Left renal cortex interstitium (tissue), 4 donors: ENCODE data around the gene EFS. TPM values are rescaled to one million over a fixed set of nuclear protein-coding genes. Genes with fewer than 3 reads are reported as not detected.

Source experiments
- DNase-seq, 4 donors: peaks; one replicate each; pipeline ENCODE4 v3.0.0-alpha.2; 2013; ENCODE audit warnings: low read depth in 4 of 4, low spot score in 2 of 4, missing footprints in 1 of 4
- polyA plus RNA-seq, 4 donors: library from polyadenylated mRNA; unstranded; fragments of 120-200 nt; gene quantifications; one replicate each; pipeline ENCODE4 v1.2.1, GENCODE V29; 2013; ENCODE audit not compliant: insufficient read length in 4 of 4

EFS gene
- polyA plus RNA-seq, 4 donors = 30.5 to 56.8 (median 48.6) TPM

DNA sequence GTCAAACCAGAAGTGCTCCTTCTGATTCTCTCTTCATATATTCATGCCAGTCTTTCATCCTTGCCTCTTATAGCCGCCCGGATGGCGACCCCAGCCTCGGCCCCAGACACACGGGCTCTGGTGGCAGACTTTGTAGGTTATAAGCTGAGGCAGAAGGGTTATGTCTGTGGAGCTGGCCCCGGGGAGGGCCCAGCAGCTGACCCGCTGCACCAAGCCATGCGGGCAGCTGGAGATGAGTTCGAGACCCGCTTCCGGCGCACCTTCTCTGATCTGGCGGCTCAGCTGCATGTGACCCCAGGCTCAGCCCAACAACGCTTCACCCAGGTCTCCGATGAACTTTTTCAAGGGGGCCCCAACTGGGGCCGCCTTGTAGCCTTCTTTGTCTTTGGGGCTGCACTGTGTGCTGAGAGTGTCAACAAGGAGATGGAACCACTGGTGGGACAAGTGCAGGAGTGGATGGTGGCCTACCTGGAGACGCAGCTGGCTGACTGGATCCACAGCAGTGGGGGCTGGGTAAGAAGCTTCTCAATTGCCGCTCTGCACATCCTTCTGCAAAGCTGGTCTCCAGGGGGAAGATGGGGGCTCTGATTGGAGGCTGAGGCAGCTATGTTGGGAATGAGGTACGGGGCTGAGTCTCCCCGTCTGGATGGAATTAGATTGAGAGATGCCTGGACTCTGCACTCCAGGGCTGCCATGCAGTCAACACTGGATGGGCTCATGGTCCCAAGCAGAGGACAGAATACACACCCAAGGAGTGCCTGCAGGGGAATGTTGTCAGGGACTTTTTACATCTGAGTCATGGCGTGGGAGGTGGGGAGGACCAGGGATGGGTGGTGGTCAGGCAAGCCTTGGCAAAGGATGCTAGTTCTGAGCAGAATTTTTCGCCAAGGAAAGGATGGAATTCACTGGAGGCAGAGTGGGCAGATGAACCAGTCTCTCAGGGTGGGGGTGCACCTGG, 57.0 kb downstream of the EFS start:
- no peak for DNase-seq

DNA sequence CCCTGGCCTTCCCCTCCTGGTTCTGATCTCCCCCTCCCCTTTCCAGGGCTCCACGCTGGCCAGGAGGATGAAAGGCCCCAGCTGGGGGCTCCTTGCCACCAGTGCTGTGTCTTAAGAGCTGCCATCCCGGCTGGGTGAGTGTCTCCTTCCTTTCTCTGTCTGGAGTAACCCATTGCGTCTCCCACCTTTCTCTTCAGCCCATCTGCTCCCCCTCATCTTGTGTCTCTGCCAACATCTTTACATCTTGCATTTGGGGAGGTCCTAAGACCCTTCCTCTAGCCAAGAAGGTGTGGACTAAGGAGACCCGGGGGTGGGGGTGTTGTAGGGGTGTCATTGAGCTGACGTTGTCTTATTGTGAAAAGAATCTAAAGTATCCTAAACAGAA, 57.8 kb downstream of the EFS start:
- DNase-seq = no peak

DNA sequence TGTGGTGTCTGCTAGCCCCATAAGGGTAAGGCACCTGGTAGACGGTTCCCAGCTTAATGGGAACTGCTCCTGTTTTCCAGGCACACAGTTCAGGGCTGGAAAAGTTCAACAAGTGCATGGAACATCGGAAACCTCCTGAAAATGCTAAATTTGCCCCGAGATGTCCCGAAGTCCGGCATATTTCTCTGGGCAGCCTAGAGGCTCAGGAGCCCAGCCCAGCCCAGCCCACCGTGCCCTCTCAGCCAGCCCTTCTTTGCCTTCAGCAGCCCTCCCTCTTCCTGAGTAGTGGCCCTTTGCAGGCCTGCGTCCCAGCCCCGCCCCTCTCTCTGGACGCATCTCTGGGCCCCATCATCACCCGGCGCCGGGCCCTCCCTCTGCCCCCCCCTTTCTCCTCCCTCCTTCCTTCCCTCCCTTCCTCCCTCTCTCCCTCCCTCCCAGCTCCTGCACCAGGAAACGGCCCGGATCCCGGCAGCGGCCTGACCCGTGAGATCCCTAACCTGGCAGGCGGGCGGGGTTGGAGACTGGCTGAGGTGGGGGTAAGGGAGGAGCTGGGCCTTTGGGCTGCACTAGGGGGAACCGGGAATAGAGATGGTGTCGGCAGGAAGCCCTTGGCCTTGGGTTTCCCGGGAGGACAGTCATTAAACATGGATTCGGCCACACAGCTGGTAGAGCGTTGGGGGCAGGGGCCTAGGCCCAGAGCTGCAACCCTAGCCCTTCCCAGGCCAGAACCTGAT, 58.4 kb downstream of the EFS start, which contains the start of gene BCL2L2:
BCL2L2 (plus strand) TSS at position 422 of the 734 bp plus-strand sequence. CDS start 935 bp downstream, outside the sequence.
- DNase-seq = peak in 3 of 4 donors; percentile 84 to 90 (median 89)

Other genes starting within 250 kb of the EFS start
- gene CEBPE, start 245.9 kb downstream of the EFS start, polyA plus RNA-seq = under 1 TPM in 3 of 4 donors, not detected in 1; 0.11 to 0.26 (median 0.14) TPM
- gene SLC7A8, start 181.5 kb downstream of the EFS start, polyA plus RNA-seq = 100 to 1,000 TPM in 2 of 4 donors, 10 to 100 TPM in 2; 80.6 to 108 (median 96.2) TPM
- 1 to 10 TPM in 3 of 4 donors, under 1 TPM in 1; 0.82 to 2.4 (median 1.9) TPM for gene RNF212B, start 127.2 kb downstream of the EFS start, polyA plus RNA-seq
- 10 to 100 TPM; 22.6 to 28.8 (median 27.5) TPM for gene HOMEZ, start 79.0 kb downstream of the EFS start, polyA plus RNA-seq
- 10 to 100 TPM; 15.6 to 42.2 (median 27.9) TPM for gene PPP1R3E, start 62.3 kb downstream of the EFS start, polyA plus RNA-seq
- 10 to 100 TPM; 35.8 to 49.4 (median 42.8) TPM for gene BCL2L2, start 58.3 kb downstream of the EFS start, polyA plus RNA-seq
- gene PABPN1, start 43.7 kb downstream of the EFS start, polyA plus RNA-seq = 100 to 1,000 TPM; 213 to 335 (median 293) TPM
- gene SLC22A17, start 12.3 kb downstream of the EFS start, polyA plus RNA-seq = 10 to 100 TPM; 50.8 to 79.6 (median 69.3) TPM
- not detected for gene IL25, start 7.6 kb upstream of the EFS start, polyA plus RNA-seq
- gene CMTM5, start 11.9 kb upstream of the EFS start, polyA plus RNA-seq = 1 to 10 TPM; 1.5 to 3.2 (median 2.7) TPM
- gene MYH6, start 43.1 kb upstream of the EFS start, polyA plus RNA-seq = under 1 TPM; 0.21 to 0.35 (median 0.24) TPM
- under 1 TPM; 0.21 to 0.43 (median 0.33) TPM for gene MYH7, start 70.5 kb upstream of the EFS start, polyA plus RNA-seq
- 10 to 100 TPM; 61.7 to 74.2 (median 64.5) TPM for gene NGDN, start 104.5 kb upstream of the EFS start, polyA plus RNA-seq
- gene ZFHX2, start 186.6 kb upstream of the EFS start, polyA plus RNA-seq = 10 to 100 TPM in 1 of 4 donors, 1 to 10 TPM in 3; 5.3 to 12.2 (median 8.3) TPM
- gene THTPA, start 191.1 kb upstream of the EFS start, polyA plus RNA-seq = 10 to 100 TPM; 17.4 to 21.4 (median 19.0) TPM
- gene AP1G2, start 202.6 kb upstream of the EFS start, polyA plus RNA-seq = 100 to 1,000 TPM in 2 of 4 donors, 10 to 100 TPM in 2; 56.1 to 130 (median 87.6) TPM
- 10 to 100 TPM; 10.5 to 14.7 (median 10.9) TPM for gene JPH4, start 213.6 kb upstream of the EFS start, polyA plus RNA-seq